ENCODE results near the gene CACHD1.
"Not testable (repeated sequence)": the region's sequence is repeated elsewhere in the genome, so short reads cannot be mapped to it uniquely, and the experiment has no call there.

CACHD1 gene

GRCh38 chr1:64721576-64722145, 251.7 kb downstream of the CACHD1 start:
- Histone ChIP-seq H3K36me3 (ENCODE audit: insufficient read depth, low read length) (no peaks in the 10 kb centered on the region), H3K79me2 (ENCODE audit: control insufficient read depth, insufficient read depth, low read length, unreplicated experiment) (no peaks in the 10 kb centered on the region), H3K27me3 (ENCODE audit: insufficient read depth, low read length) (peaks cover 91% of the 10 kb centered on the region), H3K27ac (ENCODE audit: low read depth, low read length) (no peak overlapping the region), H3K4me3 (ENCODE audit: low read depth, low read length) (no peak overlapping the region), H2AFZ (ENCODE audit: low read length, unreplicated experiment) (no peak overlapping the region), H3K4me1 (ENCODE audit: control insufficient read depth, insufficient read depth, low read length, unreplicated experiment) (no peaks in the 10 kb centered on the region)

DNA sequence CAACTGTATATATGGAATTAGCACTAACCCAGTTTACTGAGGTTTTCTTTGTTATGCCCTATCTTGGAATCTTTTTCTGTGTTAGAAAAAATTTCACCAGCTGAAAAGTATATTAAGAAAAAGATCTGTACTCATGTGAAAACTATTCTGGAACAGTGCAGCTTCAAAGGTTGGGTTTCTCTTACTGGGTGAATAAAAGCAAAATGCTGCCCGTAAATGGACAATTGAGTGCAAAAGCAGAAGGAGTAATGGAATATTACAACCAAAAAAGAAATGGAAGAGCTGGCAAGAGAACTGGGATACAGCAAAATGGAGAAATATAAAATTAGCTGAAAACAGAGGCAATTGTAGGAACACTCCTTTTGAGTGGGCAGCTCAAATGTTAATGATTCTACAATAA, 257.9 kb downstream of the CACHD1 start:
- H3K4me1 ChIP-seq (ENCODE audit: control insufficient read depth, insufficient read depth, low read length, unreplicated experiment): no peaks in the 10 kb centered on the region
- H3K27me3 ChIP-seq (ENCODE audit: insufficient read depth, low read length): peaks cover 54% of the 10 kb centered on the region
- no peak overlapping the region for H2AFZ ChIP-seq (ENCODE audit: low read length, unreplicated experiment)
- H3K79me2 ChIP-seq (ENCODE audit: control insufficient read depth, insufficient read depth, low read length, unreplicated experiment): no peaks in the 10 kb centered on the region
- H3K27ac ChIP-seq (ENCODE audit: low read depth, low read length): no peak overlapping the region
- H3K36me3 ChIP-seq (ENCODE audit: insufficient read depth, low read length): no peaks in the 10 kb centered on the region
- no peak overlapping the region for H3K4me3 ChIP-seq (ENCODE audit: low read depth, low read length)

DNA sequence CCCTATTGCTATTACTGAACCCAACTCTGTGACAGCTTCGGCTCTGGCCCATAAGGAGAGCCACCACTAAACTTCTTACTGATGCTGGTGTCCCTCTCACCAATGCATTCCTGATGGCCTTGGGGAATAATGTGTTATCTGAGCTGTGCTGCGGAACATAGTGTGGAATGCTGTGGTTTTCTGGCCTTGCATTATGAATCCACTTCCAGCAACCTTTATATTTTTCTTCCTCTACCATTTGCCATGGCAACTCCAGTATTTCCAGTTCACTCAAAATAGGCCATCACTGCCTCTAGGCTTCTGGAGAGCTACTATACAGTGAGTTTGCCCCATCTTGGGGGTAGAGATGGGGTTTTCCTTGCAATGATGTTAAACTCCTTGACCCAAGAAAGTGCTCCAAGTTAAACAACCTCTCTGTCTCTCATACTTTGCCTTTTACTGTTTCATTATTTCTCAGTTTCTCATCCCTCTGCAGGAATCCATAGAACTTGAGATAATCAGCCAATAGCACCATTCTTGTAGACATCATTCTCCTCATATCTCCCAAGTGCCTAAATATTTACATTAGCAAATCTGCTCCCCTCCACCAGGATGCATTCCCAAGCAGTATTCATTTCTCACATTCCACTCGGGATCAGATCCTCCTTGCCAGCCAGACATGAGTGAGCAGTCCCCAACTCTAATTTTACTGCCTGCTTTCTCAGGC, 263.8 kb downstream of the CACHD1 start:
- Histone ChIP-seq H2AFZ (ENCODE audit: low read length, unreplicated experiment) (no peak overlapping the region), H3K36me3 (ENCODE audit: insufficient read depth, low read length) (no peaks in the 10 kb centered on the region), H3K4me3 (ENCODE audit: low read depth, low read length) (no peak overlapping the region), H3K27ac (ENCODE audit: low read depth, low read length) (peak overlapping the region; percentile 11; the same call in 1 of the 2 replicates), H3K4me1 (ENCODE audit: control insufficient read depth, insufficient read depth, low read length, unreplicated experiment) (no peaks in the 10 kb centered on the region), H3K79me2 (ENCODE audit: control insufficient read depth, insufficient read depth, low read length, unreplicated experiment) (no peaks in the 10 kb centered on the region), H3K27me3 (ENCODE audit: insufficient read depth, low read length) (peaks cover 8% of the 10 kb centered on the region)

- Histone ChIP-seq H3K27me3 (ENCODE audit: insufficient read depth, low read length) (peaks cover 6% of the 10 kb centered on the region), H3K4me3 (ENCODE audit: low read depth, low read length) (no peak overlapping the region), H3K36me3 (ENCODE audit: insufficient read depth, low read length) (no peaks in the 10 kb centered on the region), H3K4me1 (ENCODE audit: control insufficient read depth, insufficient read depth, low read length, unreplicated experiment) (no peaks in the 10 kb centered on the region), H2AFZ (ENCODE audit: low read length, unreplicated experiment) (no peak overlapping the region), H3K27ac (ENCODE audit: low read depth, low read length) (peak overlapping the region; percentile 11; the same call in 1 of the 2 replicates), H3K79me2 (ENCODE audit: control insufficient read depth, insufficient read depth, low read length, unreplicated experiment) (no peaks in the 10 kb centered on the region)
These were observed 264.3 kb downstream of the CACHD1 start for GRCh38 chr1:64734287-64734652.

- not testable (repeated sequence) for H3K4me1 ChIP-seq (ENCODE audit: control insufficient read depth, insufficient read depth, low read length, unreplicated experiment); H3K27ac ChIP-seq (ENCODE audit: low read depth, low read length); H3K79me2 ChIP-seq (ENCODE audit: control insufficient read depth, insufficient read depth, low read length, unreplicated experiment); H3K36me3 ChIP-seq (ENCODE audit: insufficient read depth, low read length); H3K27me3 ChIP-seq (ENCODE audit: insufficient read depth, low read length); H3K4me3 ChIP-seq (ENCODE audit: low read depth, low read length); H2AFZ ChIP-seq (ENCODE audit: low read length, unreplicated experiment)
These were observed 270.8 kb downstream of the CACHD1 start for GRCh38 chr1:64740687-64741086.

Measured in ACC112 (cell line).